ENCODE measurements around the gene NOS1AP.

The NOS1AP gene

DNA sequence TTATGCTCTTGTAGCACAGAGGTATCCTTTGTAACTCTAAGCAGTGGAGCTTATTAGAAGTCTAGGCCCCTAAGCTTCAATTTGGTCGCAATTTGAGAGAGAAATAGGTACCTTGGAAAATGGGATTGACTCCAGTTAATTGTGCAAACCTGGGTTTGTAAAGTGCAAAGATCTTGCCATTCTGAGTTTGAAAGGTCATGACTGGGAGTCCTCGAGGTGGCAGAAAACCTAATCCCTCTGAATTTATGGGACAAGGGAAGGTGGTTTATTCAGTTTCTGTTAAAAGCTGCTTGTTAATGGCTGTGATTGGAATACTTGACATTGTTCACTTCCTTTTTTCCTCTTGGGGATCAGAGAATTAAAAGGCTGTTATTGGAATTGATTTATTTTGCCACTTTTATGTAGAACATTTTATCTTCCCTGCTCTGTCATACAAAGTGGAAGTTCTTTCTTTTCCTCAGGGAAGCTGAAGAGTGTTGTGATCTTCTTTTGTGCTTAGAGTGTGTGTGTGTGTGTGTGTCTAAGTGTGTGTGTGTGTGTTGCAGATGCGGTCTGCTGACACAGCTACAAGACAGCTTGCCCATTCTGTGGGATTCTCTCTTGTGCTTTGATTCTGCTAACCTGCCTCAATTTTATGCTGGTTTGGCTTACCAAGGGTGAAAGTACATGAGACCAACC lies 162.7 kb downstream of the NOS1AP start:
- H3K4me1 Mint-ChIP-seq, result no peaks in the 10 kb centered on the region
- H3K27ac Mint-ChIP-seq, result no peak overlapping the region
- DNase-seq (ENCODE audit: low spot score in 2 of 2), result no peak
- H3K9me3 Mint-ChIP-seq, result no peaks in the 10 kb centered on the region
- H3K4me3 Mint-ChIP-seq, result no peak overlapping the region
- no peak for ATAC-seq
- H3K36me3 Mint-ChIP-seq, result no peaks in the 10 kb centered on the region

DNA sequence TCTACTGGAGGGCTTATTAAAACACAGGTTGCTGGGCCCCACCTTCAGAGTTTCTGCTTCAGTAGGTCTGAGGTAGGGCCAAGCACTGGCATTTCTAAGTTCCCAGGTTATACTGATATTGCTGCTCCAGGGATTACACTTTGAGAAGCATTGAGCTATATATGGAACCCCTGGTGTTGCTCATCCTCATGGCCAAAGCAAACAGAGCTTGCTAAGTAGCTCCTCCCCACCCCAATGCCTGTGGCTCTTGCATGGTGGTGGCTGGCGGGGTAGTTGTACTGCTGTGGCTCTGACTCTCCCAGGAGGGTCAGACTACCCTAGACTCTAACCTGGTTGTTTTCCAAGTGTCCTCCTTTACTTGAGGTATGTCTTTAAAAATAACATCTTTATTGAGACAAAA lies 163.6 kb downstream of the NOS1AP start:
- H3K27ac Mint-ChIP-seq, result no peak overlapping the region
- DNase-seq (ENCODE audit: low spot score in 2 of 2) (no peak), ATAC-seq (no peak)
- no peaks in the 10 kb centered on the region for H3K4me1 Mint-ChIP-seq
- H3K36me3 Mint-ChIP-seq, result no peaks in the 10 kb centered on the region
- H3K9me3 Mint-ChIP-seq, result no peaks in the 10 kb centered on the region
- H3K4me3 Mint-ChIP-seq, result no peak overlapping the region

DNA sequence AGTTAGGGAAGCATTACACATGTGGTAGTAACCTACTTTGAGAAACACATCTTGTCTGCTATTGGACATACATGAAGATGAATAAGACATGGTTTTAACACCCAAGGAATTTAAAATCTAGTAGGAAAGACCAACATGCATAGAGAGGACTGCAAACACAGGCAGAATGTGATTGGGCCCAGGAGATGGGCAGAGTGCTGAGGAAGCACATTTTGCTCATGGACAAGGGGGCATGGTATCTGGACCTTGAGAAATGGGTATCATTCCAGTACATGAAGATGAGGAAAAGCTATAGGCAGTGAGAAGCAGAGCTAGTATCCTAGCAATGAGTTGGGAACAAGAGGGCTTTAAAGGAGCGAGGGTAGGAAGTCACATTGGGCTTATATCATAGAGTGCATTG lies 164.4 kb downstream of the NOS1AP start:
- no peak overlapping the region for H3K27ac Mint-ChIP-seq
- H3K9me3 Mint-ChIP-seq, result no peaks in the 10 kb centered on the region
- no peak overlapping the region for H3K4me3 Mint-ChIP-seq
- no peak for DNase-seq (ENCODE audit: low spot score in 2 of 2)
- no peak for ATAC-seq
- no peaks in the 10 kb centered on the region for H3K36me3 Mint-ChIP-seq
- H3K4me1 Mint-ChIP-seq, result no peaks in the 10 kb centered on the region

DNA sequence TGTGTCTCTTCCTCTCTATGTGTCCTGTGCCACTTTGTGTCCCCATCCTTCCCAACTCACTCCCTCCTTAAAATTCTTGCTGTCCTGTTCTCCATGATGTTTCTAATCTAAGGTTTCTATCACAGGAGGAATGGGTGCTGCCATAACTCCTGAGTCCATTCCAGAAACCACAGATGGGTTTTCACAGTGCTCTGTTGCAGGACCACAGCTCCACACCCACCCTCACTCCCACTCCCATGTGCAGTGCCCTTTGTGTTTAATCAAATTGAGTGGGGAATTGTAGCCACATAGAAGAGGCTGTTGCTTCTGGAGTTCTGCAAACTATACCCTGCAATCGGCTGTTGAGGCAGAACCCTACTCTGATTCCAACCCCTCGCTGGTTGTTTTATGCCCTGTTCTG lies 165.1 kb downstream of the NOS1AP start:
- no peak for ATAC-seq
- H3K4me3 Mint-ChIP-seq, result no peak overlapping the region

DNA sequence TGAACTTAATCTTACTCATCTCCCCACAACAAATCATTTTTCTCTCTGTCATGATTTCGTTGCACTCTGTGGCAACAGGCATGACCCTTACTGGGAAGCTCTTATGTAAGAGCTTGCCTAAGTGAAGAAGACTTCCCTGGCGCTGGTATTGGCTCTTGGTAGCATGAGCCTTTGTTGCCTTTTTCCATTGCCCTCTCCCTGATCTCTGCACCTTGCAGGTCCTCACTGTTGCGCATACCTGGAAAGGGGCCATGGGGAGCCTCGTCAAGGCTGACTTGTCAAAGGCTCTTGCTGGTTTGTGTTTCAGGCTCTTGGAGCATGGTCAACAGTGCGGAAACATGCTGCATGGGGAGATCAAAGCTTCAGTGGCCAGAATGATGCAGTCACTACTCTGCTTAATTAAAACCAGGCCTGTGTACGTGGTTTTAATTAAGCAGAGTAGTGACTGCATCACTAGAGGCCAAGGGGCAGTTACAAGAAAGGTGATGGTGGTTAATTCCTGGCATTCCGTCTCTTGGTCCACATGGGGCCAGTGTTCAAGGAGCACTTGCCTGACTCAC lies 165.8 kb downstream of the NOS1AP start:
- no peaks in the 10 kb centered on the region for H3K9me3 Mint-ChIP-seq
- DNase-seq (ENCODE audit: low spot score in 2 of 2) (no peak), ATAC-seq (no peak)
- no peaks in the 10 kb centered on the region for H3K36me3 Mint-ChIP-seq
- no peaks in the 10 kb centered on the region for H3K4me1 Mint-ChIP-seq
- no peak overlapping the region for H3K4me3 Mint-ChIP-seq
- H3K27ac Mint-ChIP-seq, result no peak overlapping the region

More for the DNA sequence above, 165.1 kb downstream of the NOS1AP start:
- Mint-ChIP-seq H3K27ac (no peak overlapping the region), H3K4me1 (no peaks in the 10 kb centered on the region), H3K36me3 (no peaks in the 10 kb centered on the region), H3K9me3 (no peaks in the 10 kb centered on the region)
- no peak for DNase-seq (ENCODE audit: low spot score in 2 of 2)

DNA sequence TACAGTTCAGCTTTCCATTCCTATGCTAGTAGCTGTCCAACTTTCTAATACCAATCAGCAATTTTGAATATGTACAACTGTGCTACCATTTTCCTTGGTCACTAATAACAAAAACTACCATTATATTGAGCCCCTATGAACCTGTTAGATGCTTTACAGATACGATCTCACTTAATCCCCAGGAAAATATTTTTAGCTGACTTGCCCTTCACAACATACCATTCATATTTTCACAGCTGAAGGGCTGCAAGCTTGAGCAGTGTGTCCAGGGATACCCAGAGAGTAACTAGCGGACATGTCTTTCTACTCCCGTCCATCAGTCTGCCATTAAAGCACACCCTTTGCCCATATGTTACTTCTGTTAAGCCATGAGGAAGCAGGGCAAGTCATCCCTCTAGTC lies 166.7 kb downstream of the NOS1AP start:
- Mint-ChIP-seq H3K36me3 (no peaks in the 10 kb centered on the region), H3K4me3 (no peak overlapping the region), H3K27ac (no peak overlapping the region), H3K9me3 (no peaks in the 10 kb centered on the region), H3K4me1 (no peaks in the 10 kb centered on the region)
- DNase-seq (ENCODE audit: low spot score in 2 of 2), result no peak
- ATAC-seq, result no peak

DNA sequence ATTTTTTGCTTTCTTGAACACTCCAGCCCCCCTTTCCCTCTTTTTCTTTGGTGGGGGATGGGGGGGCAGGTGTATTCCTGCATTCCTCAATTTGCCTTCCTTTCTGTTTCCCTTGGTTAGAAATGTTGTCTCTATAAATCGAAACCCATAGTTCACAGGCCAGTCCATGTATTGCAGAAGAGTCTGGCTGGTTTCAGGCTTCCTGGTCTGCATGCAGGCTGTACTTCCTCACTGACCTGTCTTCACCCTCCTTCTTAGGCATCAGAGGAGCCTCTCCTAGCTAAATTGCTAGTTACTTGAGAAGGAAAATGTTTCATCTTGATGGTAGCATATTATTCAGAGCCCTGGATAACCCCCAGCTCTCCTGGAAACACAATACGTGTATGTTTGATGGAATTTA lies 167.1 kb downstream of the NOS1AP start:
- Mint-ChIP-seq H3K9me3 (no peaks in the 10 kb centered on the region), H3K27ac (no peak overlapping the region), H3K4me3 (no peak overlapping the region), H3K36me3 (no peaks in the 10 kb centered on the region), H3K4me1 (no peaks in the 10 kb centered on the region)
- no peak for ATAC-seq
- DNase-seq (ENCODE audit: low spot score in 2 of 2), result no peak

DNA sequence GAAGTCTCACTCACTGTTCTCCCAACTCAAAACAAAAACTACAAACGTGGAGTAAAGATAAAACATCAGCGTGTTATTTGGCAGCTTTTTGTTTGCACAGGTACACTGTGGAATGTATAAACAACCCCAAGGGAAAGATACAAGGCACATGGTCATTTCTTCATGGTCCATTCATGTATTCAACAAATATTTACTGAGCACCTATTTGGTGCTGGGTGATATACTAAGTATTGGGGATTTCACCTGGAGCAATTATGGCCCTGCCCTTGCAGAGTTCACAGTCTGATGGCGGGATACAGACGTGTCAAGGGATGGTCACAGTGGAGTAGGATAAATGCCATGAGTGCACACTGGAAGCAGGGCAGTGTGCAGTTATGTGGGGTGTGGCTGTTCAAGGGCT lies 171.1 kb downstream of the NOS1AP start:
- no peak for ATAC-seq
- H3K36me3 Mint-ChIP-seq, result no peaks in the 10 kb centered on the region
- no peaks in the 10 kb centered on the region for H3K9me3 Mint-ChIP-seq
- no peak for DNase-seq (ENCODE audit: low spot score in 2 of 2)
- H3K4me1 Mint-ChIP-seq, result no peaks in the 10 kb centered on the region
- H3K4me3 Mint-ChIP-seq, result no peak overlapping the region
- no peak overlapping the region for H3K27ac Mint-ChIP-seq

DNA sequence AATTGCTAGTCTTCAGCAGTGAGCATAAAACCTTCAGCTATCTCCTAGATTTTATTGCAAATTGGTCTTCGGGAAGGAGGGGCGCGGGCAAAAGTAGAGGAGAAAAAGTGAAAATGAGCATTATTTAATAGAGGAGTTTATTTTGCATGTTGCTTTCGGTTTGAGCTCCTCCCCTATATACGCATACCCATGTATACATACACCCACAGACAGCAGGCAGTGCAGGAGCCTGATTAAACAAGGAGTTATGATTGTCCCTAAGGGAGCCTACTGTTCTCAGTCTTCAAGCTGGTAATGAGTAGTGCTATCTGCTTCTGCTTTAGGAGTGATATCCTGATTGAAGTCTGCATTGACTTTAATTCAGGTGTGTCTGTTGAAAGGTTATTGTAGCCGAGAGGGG lies 173.3 kb downstream of the NOS1AP start:
- H3K27ac Mint-ChIP-seq, result no peak overlapping the region
- H3K9me3 Mint-ChIP-seq, result no peaks in the 10 kb centered on the region
- no peak overlapping the region for H3K4me3 Mint-ChIP-seq
- DNase-seq (ENCODE audit: low spot score in 2 of 2) (no peak), ATAC-seq (no peak)
- H3K36me3 Mint-ChIP-seq, result no peaks in the 10 kb centered on the region
- H3K4me1 Mint-ChIP-seq, result no peaks in the 10 kb centered on the region

DNA sequence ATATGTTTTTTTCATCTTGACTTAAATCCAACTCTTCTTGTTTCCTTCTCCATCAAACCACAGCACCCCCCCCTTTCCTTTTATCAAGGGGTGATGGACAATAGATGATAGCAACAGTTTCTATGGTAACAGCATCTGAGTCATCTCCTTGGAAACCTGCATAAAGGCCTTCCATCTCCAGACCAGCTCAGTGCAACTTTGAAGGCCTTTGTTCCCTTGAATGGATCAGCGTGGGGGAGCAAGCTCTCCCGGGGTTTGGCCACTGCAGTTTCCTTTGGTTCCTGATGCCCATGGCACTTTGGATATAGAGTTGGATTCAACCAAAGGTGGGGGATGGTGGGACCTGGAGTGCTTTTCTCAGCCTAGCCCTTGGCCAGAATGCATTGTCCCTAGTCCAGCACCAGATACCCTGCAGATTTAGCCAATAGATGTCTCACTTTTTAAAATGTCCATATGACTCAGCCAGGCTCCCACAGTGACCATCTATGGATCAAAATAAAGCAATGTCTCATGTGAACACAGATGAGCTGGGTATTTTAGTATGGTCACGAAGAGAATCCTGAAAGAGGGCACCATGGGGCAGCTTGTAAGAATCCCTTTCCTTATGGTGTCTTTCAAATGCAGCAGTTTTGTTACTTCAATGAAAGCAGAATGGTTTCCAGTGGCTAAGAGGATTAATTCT lies 179.5 kb downstream of the NOS1AP start:
- Mint-ChIP-seq H3K9me3 (no peaks in the 10 kb centered on the region), H3K36me3 (no peaks in the 10 kb centered on the region), H3K4me1 (no peaks in the 10 kb centered on the region), H3K4me3 (no peak overlapping the region), H3K27ac (no peak overlapping the region)
- ATAC-seq (no peak), DNase-seq (ENCODE audit: low spot score in 2 of 2) (no peak)

DNA sequence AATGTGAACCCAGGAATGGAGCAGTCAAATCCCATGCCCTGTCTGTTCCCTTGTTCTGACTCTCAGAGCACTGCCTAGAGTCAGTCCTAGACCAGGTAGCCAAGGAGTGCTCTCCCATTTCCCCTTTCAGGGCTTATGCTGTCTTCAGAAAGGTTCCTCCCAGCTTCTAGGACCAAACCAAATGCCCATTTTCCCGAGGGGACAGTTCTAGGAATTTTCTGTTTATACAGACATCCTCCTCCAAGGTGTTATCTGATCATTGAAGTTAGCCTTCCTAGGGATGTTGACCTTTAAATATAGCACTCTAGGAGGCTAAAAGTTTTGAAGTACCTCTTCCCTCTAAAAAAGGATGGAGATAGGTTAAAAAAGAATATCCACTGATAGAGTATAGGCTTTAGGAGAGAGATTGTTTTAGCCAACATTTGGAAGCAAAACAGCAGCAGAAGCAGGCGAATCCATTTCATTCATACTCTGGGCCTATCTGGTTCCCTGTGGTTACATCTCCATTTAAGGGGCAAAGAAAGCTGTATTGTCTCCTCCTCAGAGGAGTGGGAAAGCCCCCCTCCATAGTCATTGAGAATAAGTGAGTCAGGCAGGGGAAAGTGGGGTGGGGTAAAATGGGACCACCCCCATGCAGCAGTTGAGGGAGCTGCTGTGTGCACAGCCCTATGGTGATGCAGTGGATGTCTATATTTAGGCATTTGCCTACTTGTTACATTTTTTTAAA lies 180.7 kb downstream of the NOS1AP start:
- Mint-ChIP-seq H3K9me3 (no peaks in the 10 kb centered on the region), H3K27ac (no peak overlapping the region), H3K36me3 (no peaks in the 10 kb centered on the region), H3K4me3 (no peak overlapping the region), H3K4me1 (no peaks in the 10 kb centered on the region)
- ATAC-seq, result no peak
- no peak for DNase-seq (ENCODE audit: low spot score in 2 of 2)

DNA sequence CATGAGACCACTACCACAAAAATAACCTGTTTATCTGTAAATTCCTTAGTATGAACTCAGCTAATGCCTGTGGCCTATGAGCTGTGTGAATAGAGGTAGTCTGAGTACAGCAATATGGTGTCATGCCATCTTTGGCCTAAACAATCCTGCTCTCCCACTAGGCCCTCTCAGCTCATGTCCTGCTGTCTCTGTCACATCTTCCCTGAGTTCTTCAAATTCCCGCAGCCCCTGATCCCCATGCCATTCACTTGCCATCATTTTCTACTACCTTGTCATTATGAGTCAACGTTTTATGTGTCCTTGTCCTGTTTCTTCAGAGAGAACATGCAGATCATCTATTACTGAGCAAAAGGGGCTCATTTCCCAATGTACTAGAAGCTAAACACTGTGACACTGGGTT lies 181.6 kb downstream of the NOS1AP start:
- Mint-ChIP-seq H3K4me3 (no peak overlapping the region), H3K36me3 (no peaks in the 10 kb centered on the region), H3K27ac (no peak overlapping the region), H3K4me1 (no peaks in the 10 kb centered on the region), H3K9me3 (no peaks in the 10 kb centered on the region)
- no peak for ATAC-seq
- DNase-seq (ENCODE audit: low spot score in 2 of 2), result no peak

DNA sequence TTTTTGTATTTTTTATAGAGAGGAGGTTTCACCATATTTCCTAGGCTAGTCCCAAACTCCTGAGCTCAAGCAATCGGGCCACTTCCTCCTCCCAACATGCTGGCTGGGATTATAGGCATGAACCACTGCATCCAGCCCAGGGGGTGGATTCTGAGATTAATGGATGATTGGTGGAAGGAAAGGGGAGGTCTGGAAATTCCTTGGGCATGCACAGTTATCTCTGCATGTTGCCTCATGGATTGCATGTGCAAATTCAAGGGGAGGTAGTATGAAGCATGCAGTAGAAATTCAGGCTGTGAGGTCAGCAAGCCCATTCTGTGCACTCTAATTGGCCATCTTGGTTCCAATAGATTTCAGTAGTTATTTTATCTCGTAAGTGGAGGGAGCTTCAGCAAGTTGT lies 182.7 kb downstream of the NOS1AP start:
- H3K36me3 Mint-ChIP-seq, result no peaks in the 10 kb centered on the region
- H3K27ac Mint-ChIP-seq, result no peak overlapping the region
- DNase-seq (ENCODE audit: low spot score in 2 of 2) (no peak), ATAC-seq (no peak)
- no peaks in the 10 kb centered on the region for H3K9me3 Mint-ChIP-seq
- no peak overlapping the region for H3K4me3 Mint-ChIP-seq
- no peaks in the 10 kb centered on the region for H3K4me1 Mint-ChIP-seq

DNA sequence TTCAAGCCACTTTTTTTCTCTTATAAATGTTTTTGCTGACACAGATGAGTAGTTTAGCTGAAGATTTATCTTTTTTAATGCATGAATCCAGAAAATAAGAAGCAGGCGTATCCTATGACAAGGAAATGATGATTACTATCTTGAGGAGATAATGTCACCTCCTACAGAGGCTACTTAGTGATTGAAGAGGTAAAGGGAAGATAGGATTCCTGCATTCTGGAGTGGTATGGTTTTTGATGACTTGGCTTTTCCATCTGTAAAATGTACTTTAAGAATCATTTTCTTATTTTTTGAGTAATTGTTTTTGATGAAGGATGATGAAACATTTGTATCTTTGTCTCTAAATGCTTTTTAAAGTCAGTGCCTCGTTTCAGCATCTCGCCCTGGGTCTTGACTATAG lies 184.3 kb downstream of the NOS1AP start:
- Mint-ChIP-seq H3K27ac (no peak overlapping the region), H3K36me3 (no peaks in the 10 kb centered on the region), H3K9me3 (no peaks in the 10 kb centered on the region), H3K4me1 (no peaks in the 10 kb centered on the region), H3K4me3 (no peak overlapping the region)
- no peak for ATAC-seq
- no peak for DNase-seq (ENCODE audit: low spot score in 2 of 2)

DNA sequence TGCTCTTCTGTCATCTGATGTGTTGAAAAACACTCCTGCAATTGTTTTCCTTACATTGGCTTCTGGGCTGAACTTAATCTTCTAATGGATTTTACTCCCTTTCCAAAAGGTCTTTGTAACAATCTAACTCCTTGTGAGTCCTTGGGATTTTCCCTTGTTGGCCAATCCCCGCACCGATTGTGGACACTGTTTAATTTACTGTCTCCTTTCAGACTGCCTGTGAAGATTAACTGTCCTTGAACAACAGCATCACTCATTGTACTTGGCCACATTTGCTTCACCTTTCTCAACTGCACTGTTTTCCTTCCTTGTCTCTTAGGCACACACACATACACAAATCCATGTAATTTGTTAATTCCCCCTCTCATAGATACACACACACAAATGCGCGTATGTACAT lies 186.8 kb downstream of the NOS1AP start:
- Mint-ChIP-seq H3K36me3 (no peaks in the 10 kb centered on the region), H3K27ac (no peak overlapping the region)

DNA sequence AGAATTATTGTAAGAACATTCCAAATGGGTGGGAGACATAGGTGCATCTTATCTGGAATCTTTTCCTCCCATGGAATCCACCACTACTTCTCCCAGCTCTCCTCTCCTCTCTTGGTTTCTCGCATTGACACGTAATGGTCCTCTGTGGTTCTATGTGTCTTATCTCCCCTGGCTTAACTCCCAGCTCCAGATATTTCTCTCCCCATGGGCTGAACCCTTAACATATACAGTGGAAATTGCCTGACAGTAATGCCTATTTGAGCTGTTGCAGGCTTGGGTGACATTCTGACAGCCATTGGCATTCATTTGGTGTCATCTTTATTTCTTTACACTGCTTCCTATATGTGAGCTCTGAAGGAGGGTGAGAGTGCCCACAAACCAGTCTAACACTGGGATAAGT lies 188.9 kb downstream of the NOS1AP start:
- no peak overlapping the region for H3K27ac Mint-ChIP-seq
- H3K36me3 Mint-ChIP-seq, result no peaks in the 10 kb centered on the region
- H3K4me3 Mint-ChIP-seq, result no peak overlapping the region
- DNase-seq (ENCODE audit: low spot score in 2 of 2) (no peak), ATAC-seq (no peak)
- H3K9me3 Mint-ChIP-seq, result no peaks in the 10 kb centered on the region
- no peaks in the 10 kb centered on the region for H3K4me1 Mint-ChIP-seq

More for the DNA sequence above, 186.8 kb downstream of the NOS1AP start:
- H3K9me3 Mint-ChIP-seq, result no peaks in the 10 kb centered on the region
- ATAC-seq, result no peak
- no peaks in the 10 kb centered on the region for H3K4me1 Mint-ChIP-seq
- DNase-seq (ENCODE audit: low spot score in 2 of 2), result no peak
- H3K4me3 Mint-ChIP-seq, result no peak overlapping the region

All from stimulated activated effector memory CD8-positive, alpha-beta T cell treated with anti-CD3 and anti-CD28 coated beads, Interleukin-12 subunit alpha, Interleukin-12 subunit beta, amount 100 ng/mL, for 72 hours (primary cell).